Stomach (tissue), 9 donors: ENCODE measurements around the gene PKDCC. TPM values are rescaled to one million over a fixed set of nuclear protein-coding genes. Genes with fewer than 3 reads are reported as not detected.

Source experiments
- DNase-seq, 2 donors: peaks; one replicate each; pipeline versions ENCODE4 v3.0.0 to v3.0.0-alpha.2; 2013 to 2019
- H3K27ac ChIP-seq, 5 donors: fragments of 200-600 bp in 4 of 5; sonication (generic) in 4 of 5; one replicate each; pipeline ENCODE4 v1.5.1; 2013 to 2019; ENCODE audit warnings: mild to moderate bottlenecking in 1 of 5, moderate library complexity in 1 of 5
- H3K27me3 ChIP-seq, 3 donors: fragments of 200-600 bp; sonication (generic); one replicate each; pipeline ENCODE4 v1.5.1; 2017 to 2019; ENCODE audit warnings: mixed run types in 1 of 3
- H3K36me3 ChIP-seq, 4 donors: fragments of 200-600 bp; sonication (generic); 1 replicate in 3 of 4; 2 replicates in 1 of 4; pipeline ENCODE4 v1.5.1; 2016 to 2019
- H3K4me1 ChIP-seq, 4 donors: fragments of 200-600 bp; sonication (generic); one replicate each; pipeline ENCODE4 v1.5.1; 2016 to 2019
- H3K4me3 ChIP-seq, 4 donors: fragments of 200-600 bp; sonication (generic) in 3 of 4; one replicate each; pipeline ENCODE4 v1.5.1; 2016 to 2019; ENCODE audit warnings: mild to moderate bottlenecking in 1 of 4
- H3K9me3 ChIP-seq, 4 donors: fragments of 200-600 bp; sonication (generic); one replicate each; pipeline ENCODE4 v1.5.1; 2016 to 2019
- EP300 ChIP-seq: sonication (generic); formaldehyde crosslinking; IDR thresholded peaks from one replicate; pipeline ENCODE4 v1.6.1; 2017; ENCODE audit warnings: antibody characterized with exemption
- POLR2A ChIP-seq, 4 donors: fragments of 450-650 bp; IDR thresholded peaks; one replicate each; pipeline ENCODE4 v1.6.1; 2016; ENCODE audit warnings: antibody characterized with exemption in 4 of 4, control low read depth in 2 of 4, mild to moderate bottlenecking in 1 of 4, moderate library complexity in 1 of 4
- POLR2AphosphoS5 ChIP-seq, 3 donors: sonication (generic); formaldehyde crosslinking; IDR thresholded peaks; one replicate each; pipeline ENCODE4 v1.6.1; 2016; ENCODE audit warnings: antibody characterized with exemption in 3 of 3
- whole genome bisulfite sequencing, 5 donors: extraction: QIAGEN DNeasy Blood & Tissue Kit in 3 of 5; methylation state at CpG; one replicate each; pipeline versions ENCODE4 v1.1.5 to v1.1.7; 2013 to 2018; 5-methylcytosine and 5-hydroxymethylcytosine counted together
- intact Hi-C: fragments of 100-400 bp; cut with DNase I; formaldehyde crosslinking; loops from one replicate; pipeline ENCODE4 v1.15.1; 2023; ENCODE audit warnings: low total_unique reads
- polyA plus RNA-seq, 3 donors: library from polyadenylated mRNA; stranded (reverse); fragments of 200-250 nt; gene quantifications; one replicate each; pipeline ENCODE4 v1.2.3, GENCODE V29; 2013
- total RNA-seq, 5 donors: library from RNA; depleted of rRNA; stranded (reverse); fragments of >200 nt; gene quantifications; one replicate each; pipeline versions ENCODE4 v1.1.0 to v1.2.3, GENCODE V29; 2014 to 2016
- TF ChIP-seq, protein P1 (sequence below), 7 experiments: fragments of 450-650 bp in 4 of 7; fragments of 200-600 bp in 3 of 7; sonication (generic) in 3 of 7; IDR thresholded peaks; one replicate each; pipeline ENCODE4 v1.5.1; 2016 to 2019; ENCODE audit warnings: antibody characterized with exemption in 7 of 7, control low read depth in 2 of 7, mild to moderate bottlenecking in 1 of 7
- donor health status: healthy with polysubstance abuse.
- donor health status: Bipolar disorder and iron deficiency.
- donor health status: healthy.

PKDCC gene
- total and polyA plus RNA-seq, 8 donors: 15.4 to 176 (median 50.9) TPM

DNA sequence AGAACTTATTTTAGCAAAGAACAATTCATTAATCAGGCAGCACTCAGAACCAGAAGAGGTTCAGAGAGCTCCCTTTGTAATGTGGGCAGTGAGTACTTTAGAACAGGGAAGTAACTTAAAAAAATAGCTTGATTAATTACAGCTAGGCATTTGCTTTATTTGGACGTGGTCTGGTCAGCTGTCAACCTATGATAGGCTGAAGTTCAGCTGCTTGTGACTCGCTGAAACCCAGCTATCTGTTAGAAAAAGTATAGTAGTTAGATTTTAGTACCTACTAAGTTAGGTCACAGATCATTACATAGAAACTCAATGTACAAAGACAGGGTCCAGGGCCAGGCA lies 40.0 kb downstream of the PKDCC start:
- WGBS, 5 donors: 45 to 54% (median 47%) methylated on average over 2 of the region's 2 CpGs
- intact Hi-C loops: loop anchor here (5.0 kb wide), 2 partner anchors 221 to 236 kb away; no protein-coding TSS in a partner anchor
- TF ChIP-seq, protein P1, sequence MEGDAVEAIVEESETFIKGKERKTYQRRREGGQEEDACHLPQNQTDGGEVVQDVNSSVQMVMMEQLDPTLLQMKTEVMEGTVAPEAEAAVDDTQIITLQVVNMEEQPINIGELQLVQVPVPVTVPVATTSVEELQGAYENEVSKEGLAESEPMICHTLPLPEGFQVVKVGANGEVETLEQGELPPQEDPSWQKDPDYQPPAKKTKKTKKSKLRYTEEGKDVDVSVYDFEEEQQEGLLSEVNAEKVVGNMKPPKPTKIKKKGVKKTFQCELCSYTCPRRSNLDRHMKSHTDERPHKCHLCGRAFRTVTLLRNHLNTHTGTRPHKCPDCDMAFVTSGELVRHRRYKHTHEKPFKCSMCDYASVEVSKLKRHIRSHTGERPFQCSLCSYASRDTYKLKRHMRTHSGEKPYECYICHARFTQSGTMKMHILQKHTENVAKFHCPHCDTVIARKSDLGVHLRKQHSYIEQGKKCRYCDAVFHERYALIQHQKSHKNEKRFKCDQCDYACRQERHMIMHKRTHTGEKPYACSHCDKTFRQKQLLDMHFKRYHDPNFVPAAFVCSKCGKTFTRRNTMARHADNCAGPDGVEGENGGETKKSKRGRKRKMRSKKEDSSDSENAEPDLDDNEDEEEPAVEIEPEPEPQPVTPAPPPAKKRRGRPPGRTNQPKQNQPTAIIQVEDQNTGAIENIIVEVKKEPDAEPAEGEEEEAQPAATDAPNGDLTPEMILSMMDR (IDR thresholded peaks at IDR 0.05): no peak
- no peak for TF ChIP-seq EP300
- no peak for TF ChIP-seq POLR2A (IDR thresholded peaks at IDR 0.05)
- no peak for TF ChIP-seq POLR2AphosphoS5 (IDR thresholded peaks at IDR 0.05)
- no peaks in the 10 kb centered on the region for H3K36me3 ChIP-seq
- no peak for DNase-seq
- H3K9me3 ChIP-seq: no peaks in the 10 kb centered on the region
- no peaks in the 10 kb centered on the region for H3K27me3 ChIP-seq
- no peak overlapping the region for H3K4me3 ChIP-seq
- peaks cover 15 to 48% (median 31%) of the 10 kb centered on the region in 4 donors for H3K4me1 ChIP-seq
- H3K27ac ChIP-seq: no peak overlapping the region

GRCh38 chr2:42089340-42089925 lies 41.6 kb downstream of the PKDCC start:
- intact Hi-C loops: loop anchor here (5.0 kb wide), 2 partner anchors 222 to 237 kb away; no protein-coding TSS in a partner anchor
- no peaks in the 10 kb centered on the region for H3K36me3 ChIP-seq
- TF ChIP-seq, protein P1 (IDR thresholded peaks at IDR 0.05): peak in 4 of 7 experiments; percentile 23 to 53 (median 42)
- TF ChIP-seq EP300 (no peak), POLR2A (IDR thresholded peaks at IDR 0.05) (no peak), POLR2AphosphoS5 (IDR thresholded peaks at IDR 0.05) (no peak)
- 66 to 84% (median 76%) methylated on average over 15 to 16 of the region's 16 CpGs for WGBS, 5 donors
- DNase-seq: peak; percentile 60 to 78
- no peaks in the 10 kb centered on the region for H3K27me3 ChIP-seq
- no peak overlapping the region for H3K27ac ChIP-seq
- H3K4me3 ChIP-seq: no peak overlapping the region
- H3K4me1 ChIP-seq: peaks cover 15 to 48% (median 30%) of the 10 kb centered on the region in 4 donors
- H3K9me3 ChIP-seq: no peaks in the 10 kb centered on the region

DNA sequence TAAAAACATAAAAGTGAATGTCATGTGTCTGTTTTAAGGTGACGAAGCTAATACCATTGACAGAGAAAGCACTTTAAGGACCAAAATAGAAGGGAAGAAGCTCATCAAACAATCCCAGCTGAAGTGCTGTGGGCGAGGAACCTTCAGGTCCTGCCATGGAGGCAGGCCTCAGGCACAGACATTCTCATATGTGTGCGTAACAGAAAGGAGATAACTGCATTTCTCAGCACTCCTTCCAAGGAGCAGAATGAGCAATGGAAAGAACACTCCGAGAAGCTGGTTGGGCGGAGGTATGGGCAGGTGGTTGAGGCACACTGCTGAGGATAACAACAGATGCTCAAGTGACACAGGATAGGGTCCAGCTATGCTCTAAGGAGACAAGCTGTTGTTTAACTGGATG lies 42.4 kb downstream of the PKDCC start:
- intact Hi-C loops: loop anchor here (10.0 kb wide), 1 partner anchor 245 kb away; no protein-coding TSS in a partner anchor
- no peak for TF ChIP-seq POLR2A (IDR thresholded peaks at IDR 0.05)
- no peak for TF ChIP-seq EP300
- TF ChIP-seq, protein P1 (IDR thresholded peaks at IDR 0.05): no peak
- no peak for TF ChIP-seq POLR2AphosphoS5 (IDR thresholded peaks at IDR 0.05)
- WGBS, 5 donors: 83 to 96% (median 91%) methylated on average over 5 of the region's 5 CpGs

GRCh38 chr2:42091671-42092070 lies 43.9 kb downstream of the PKDCC start:
- 13 to 69% (median 52%) methylated on average over 3 of the region's 3 CpGs for WGBS, 5 donors
- no peak for DNase-seq
- no peaks in the 10 kb centered on the region for H3K9me3 ChIP-seq
- H3K27me3 ChIP-seq: no peaks in the 10 kb centered on the region
- H3K36me3 ChIP-seq: no peaks in the 10 kb centered on the region
- intact Hi-C loops: loop anchor here (10.0 kb wide), 1 partner anchor 243 kb away; no protein-coding TSS in a partner anchor
- H3K4me3 ChIP-seq: no peak overlapping the region
- TF ChIP-seq POLR2AphosphoS5 (IDR thresholded peaks at IDR 0.05) (no peak), POLR2A (IDR thresholded peaks at IDR 0.05) (no peak), EP300 (no peak)
- TF ChIP-seq, protein P1 (IDR thresholded peaks at IDR 0.05): no peak
- H3K4me1 ChIP-seq: peaks cover 15 to 58% (median 28%) of the 10 kb centered on the region in 4 donors
- peak overlapping the region; percentile 4 to 66 (median 49) for H3K27ac ChIP-seq

More for the DNA sequence above, 42.4 kb downstream of the PKDCC start:
- Histone ChIP-seq H3K9me3 (no peaks in the 10 kb centered on the region), H3K27me3 (no peaks in the 10 kb centered on the region), H3K27ac (no peak overlapping the region), H3K4me3 (no peak overlapping the region), H3K36me3 (no peaks in the 10 kb centered on the region), H3K4me1 (peaks cover 15 to 49% (median 28%) of the 10 kb centered on the region in 4 donors)
- no peak for DNase-seq
